GM23338 (cell line): ENCODE data around the gene RSL1D1. TPM values are rescaled to one million over a fixed set of nuclear protein-coding genes. Genes with fewer than 3 reads are reported as not detected.

Experiments used
- ATAC-seq: fragments of 200-7000 bp; cut with Tn5 transposase; 3 replicates; pipeline ENCODE4 v1.9.1; 2020
- DNase-seq: peaks from one replicate; pipeline ENCODE4 v3.0.0-alpha.2; 2015; ENCODE audit warnings: low spot score
- H2AFZ ChIP-seq: fragments of 200-600 bp; sonication (generic); 2 replicates; pipeline ENCODE4 v1.8.0; 2016; ENCODE audit warnings: antibody characterized with exemption, mild to moderate bottlenecking, moderate library complexity
- H3F3A ChIP-seq: fragments of 200-600 bp; sonication (generic); replicated peaks from 2 replicates; pipeline ENCODE4 v1.8.0; 2017; ENCODE audit warnings: antibody characterized with exemption, mixed run types, low read depth
- H3K27ac ChIP-seq: fragments of 200-600 bp; sonication (generic); 2 replicates; pipeline ENCODE4 v1.6.1; 2016; ENCODE audit warnings: low read depth
- H3K27me3 ChIP-seq: fragments of 200-600 bp; sonication (generic); 2 replicates; pipeline ENCODE4 v1.8.0; 2016; ENCODE audit warnings: mild to moderate bottlenecking, mixed run types, moderate library complexity; ENCODE audit not compliant: insufficient read depth
- H3K36me3 ChIP-seq: fragments of 200-600 bp; sonication (generic); 2 replicates; pipeline ENCODE4 v1.8.0; 2016; ENCODE audit warnings: mild to moderate bottlenecking; ENCODE audit not compliant: insufficient read depth
- H3K4me1 ChIP-seq: fragments of 200-600 bp; sonication (generic); 2 replicates; pipeline ENCODE4 v1.8.0; 2016; ENCODE audit warnings: mild to moderate bottlenecking, moderate library complexity; ENCODE audit not compliant: insufficient read depth
- H3K4me2 ChIP-seq: fragments of 200-600 bp; sonication (generic); 2 replicates; pipeline ENCODE4 v1.7.1; 2017; ENCODE audit warnings: mixed run types
- H3K4me3 ChIP-seq: fragments of 200-600 bp; sonication (generic); 2 replicates; pipeline ENCODE4 v1.6.1; 2016; ENCODE audit warnings: mixed run types
- H3K79me2 ChIP-seq: fragments of 200-600 bp; sonication (generic); replicated peaks from 2 replicates; pipeline ENCODE4 v1.8.0; 2017; ENCODE audit warnings: mild to moderate bottlenecking; ENCODE audit not compliant: insufficient read depth
- H3K9me2 ChIP-seq: fragments of 200-600 bp; sonication (generic); 2 replicates; pipeline ENCODE4 v1.8.0; 2017; ENCODE audit not compliant: insufficient read depth
- H4K20me1 ChIP-seq: fragments of 200-600 bp; sonication (generic); replicated peaks from 2 replicates; pipeline ENCODE4 v1.8.0; 2017; ENCODE audit warnings: mild to moderate bottlenecking; ENCODE audit not compliant: insufficient read depth
- H3K27ac Mint-ChIP-seq: 2 replicates; pipeline ENCODE4 v1.8.0; 2020; ENCODE audit warnings: inconsistent platforms, mild to moderate bottlenecking, moderate library complexity, mixed read lengths
- H3K27me3 Mint-ChIP-seq: 3 replicates; pipeline ENCODE4 v1.8.0; 2022; ENCODE audit warnings: low read depth, mild to moderate bottlenecking, moderate library complexity, mixed read lengths, inconsistent platforms; ENCODE audit not compliant: insufficient read depth, poor library complexity
- H3K36me3 Mint-ChIP-seq: 3 replicates; pipeline ENCODE4 v1.8.0; 2021; ENCODE audit warnings: low read depth, mild to moderate bottlenecking, inconsistent platforms, moderate library complexity, mixed read lengths
- H3K4me1 Mint-ChIP-seq: 3 replicates; pipeline ENCODE4 v1.8.0; 2020; ENCODE audit warnings: mild to moderate bottlenecking, inconsistent platforms, mixed read lengths
- H3K4me3 Mint-ChIP-seq: 3 replicates; pipeline ENCODE4 v1.8.0; 2021; ENCODE audit warnings: moderate library complexity, mild to moderate bottlenecking, inconsistent platforms, mixed read lengths
- H3K9me3 Mint-ChIP-seq: 3 replicates; pipeline ENCODE4 v1.8.0; 2020; ENCODE audit warnings: moderate library complexity, mild to moderate bottlenecking, inconsistent platforms, mixed read lengths
- EZH2 ChIP-seq: fragments of 200-600 bp; sonication (generic); IDR thresholded peaks from one replicate; pipeline ENCODE4 v1.8.0; 2017; ENCODE audit warnings: antibody characterized with exemption, mild to moderate bottlenecking, low read depth; ENCODE audit not compliant: unreplicated experiment
- EZH2phosphoT487 ChIP-seq: fragments of 200-600 bp; sonication (generic); IDR thresholded peaks from one replicate; pipeline ENCODE4 v1.8.1; 2018; ENCODE audit warnings: antibody characterized with exemption; ENCODE audit not compliant: unreplicated experiment
- JUNB ChIP-seq: IDR thresholded peaks from one replicate; pipeline ENCODE4 v1.6.1; 2016; ENCODE audit warnings: antibody characterized with exemption; ENCODE audit not compliant: unreplicated experiment
- NANOG ChIP-seq: IDR thresholded peaks from 2 replicates; pipeline ENCODE4 v1.6.1; 2016; ENCODE audit warnings: antibody characterized with exemption, borderline replicate concordance
- POLR2AphosphoS5 ChIP-seq: IDR thresholded peaks from 2 replicates; pipeline ENCODE4 v1.6.1; 2016; ENCODE audit warnings: antibody characterized with exemption, low read depth
- REST ChIP-seq: IDR thresholded peaks from one replicate; pipeline ENCODE4 v1.6.1; 2018; ENCODE audit warnings: antibody characterized with exemption; ENCODE audit not compliant: unreplicated experiment
- ZNF114 ChIP-seq: fragments of 250-450 bp; sonication (Bioruptor Pico); IDR thresholded peaks from 2 replicates; pipeline ENCODE4 v1.5.0; 2020; ENCODE audit warnings: mild to moderate bottlenecking, moderate library complexity
- ZNF331 ChIP-seq: fragments of 250-450 bp; sonication (Bioruptor Pico); IDR thresholded peaks from 2 replicates; pipeline ENCODE4 v1.5.0; 2020; ENCODE audit warnings: low read depth, mild to moderate bottlenecking, moderate library complexity
- polyA plus RNA-seq: library from polyadenylated mRNA; unstranded; fragments of >200 nt; fragmentation: Nextera tagmentation; extraction: Ambion mirVana; gene quantifications from 2 replicates; pipeline ENCODE4 v1.2.1, GENCODE V29; 2016
- total RNA-seq: library from RNA; depleted of rRNA; stranded (reverse); fragments of >200 nt; shearing (Covaris generic); gene quantifications from 2 replicates; pipeline ENCODE4 v1.2.3, GENCODE V29; 2014
- TF ChIP-seq, protein P1 (sequence below): fragments of 250-450 bp; sonication (Bioruptor Pico); IDR thresholded peaks from 2 replicates; pipeline ENCODE4 v1.5.0; 2020; ENCODE audit warnings: mild to moderate bottlenecking, moderate library complexity
- TF ChIP-seq, protein P2 (sequence below): IDR thresholded peaks from 2 replicates; pipeline ENCODE4 v1.6.1; 2016; ENCODE audit warnings: antibody characterized with exemption
- TF ChIP-seq, protein P3 (sequence below), 2 experiments: fragments of 200-600 bp in 1 of 2; sonication (generic) in 1 of 2; conservative IDR thresholded peaks; 2 replicates each; pipeline versions ENCODE4 v1.5.1 to v1.6.1; 2016 to 2017; ENCODE audit warnings: antibody characterized with exemption in 2 of 2, low read depth in 2 of 2, mild to moderate bottlenecking in 2 of 2, moderate library complexity in 1 of 2

RSL1D1 gene
- total and polyA plus RNA-seq, 2 experiments from 2014 or later: 298 to 495 TPM

DNA sequence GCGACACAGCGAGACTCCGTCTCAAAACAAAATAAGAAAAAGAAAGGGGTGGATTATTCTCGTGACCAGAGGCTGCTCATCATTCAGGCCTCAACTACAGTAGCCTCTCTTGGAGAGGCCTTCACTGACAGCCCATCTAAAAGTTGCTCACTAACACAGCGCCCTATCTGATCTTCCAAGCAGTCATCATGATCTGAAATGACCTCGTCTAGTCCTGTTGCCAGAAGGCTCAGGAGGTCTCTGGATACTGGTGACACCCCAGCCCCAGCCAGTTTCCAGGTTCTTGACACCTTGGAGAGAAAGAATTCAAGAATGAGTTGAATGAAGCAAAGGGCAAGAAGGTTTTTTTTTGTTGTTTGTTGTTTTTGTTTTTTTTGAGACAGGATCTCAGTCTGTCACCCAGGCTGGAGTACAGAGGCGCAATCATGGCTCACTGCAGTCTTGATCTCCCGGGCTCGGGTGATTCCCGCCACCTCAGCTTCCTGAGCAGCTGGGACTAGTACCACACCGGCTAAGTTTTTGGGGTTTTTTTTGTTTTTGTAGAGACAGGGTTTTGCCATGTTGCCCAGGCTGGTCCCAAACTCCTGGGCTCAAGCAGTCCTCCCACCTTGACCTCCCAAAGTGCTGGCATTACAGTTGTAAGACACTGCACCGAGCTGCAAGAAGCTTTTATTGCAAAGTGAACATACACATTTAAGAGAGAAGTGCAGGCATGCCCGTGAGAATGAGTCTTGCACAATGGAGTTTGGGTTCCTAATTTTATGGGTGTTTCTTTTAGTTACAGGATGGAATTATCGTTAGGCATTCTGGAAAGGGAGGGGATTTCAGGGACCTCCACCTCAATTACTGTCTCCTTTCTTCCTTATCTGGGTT, 51.6 kb downstream of the RSL1D1 start:
- Histone ChIP-seq H3K79me2 (peaks cover 37% of the 10 kb centered on the region), H2AFZ (no peak overlapping the region), H3F3A (peaks cover 16% of the 10 kb centered on the region), H4K20me1 (peaks cover 10% of the 10 kb centered on the region; the same call in 1 of the 2 replicates), H3K36me3 (no peaks in the 10 kb centered on the region), H3K4me2 (no peak overlapping the region), H3K27me3 (no peaks in the 10 kb centered on the region), H3K4me1 (peaks cover 23% of the 10 kb centered on the region), H3K4me3 (no peak overlapping the region), H3K27ac (no peak overlapping the region), H3K9me2 (no peaks in the 10 kb centered on the region)
- TF ChIP-seq NANOG: no peak
- no peak for TF ChIP-seq JUNB
- TF ChIP-seq, protein P1, sequence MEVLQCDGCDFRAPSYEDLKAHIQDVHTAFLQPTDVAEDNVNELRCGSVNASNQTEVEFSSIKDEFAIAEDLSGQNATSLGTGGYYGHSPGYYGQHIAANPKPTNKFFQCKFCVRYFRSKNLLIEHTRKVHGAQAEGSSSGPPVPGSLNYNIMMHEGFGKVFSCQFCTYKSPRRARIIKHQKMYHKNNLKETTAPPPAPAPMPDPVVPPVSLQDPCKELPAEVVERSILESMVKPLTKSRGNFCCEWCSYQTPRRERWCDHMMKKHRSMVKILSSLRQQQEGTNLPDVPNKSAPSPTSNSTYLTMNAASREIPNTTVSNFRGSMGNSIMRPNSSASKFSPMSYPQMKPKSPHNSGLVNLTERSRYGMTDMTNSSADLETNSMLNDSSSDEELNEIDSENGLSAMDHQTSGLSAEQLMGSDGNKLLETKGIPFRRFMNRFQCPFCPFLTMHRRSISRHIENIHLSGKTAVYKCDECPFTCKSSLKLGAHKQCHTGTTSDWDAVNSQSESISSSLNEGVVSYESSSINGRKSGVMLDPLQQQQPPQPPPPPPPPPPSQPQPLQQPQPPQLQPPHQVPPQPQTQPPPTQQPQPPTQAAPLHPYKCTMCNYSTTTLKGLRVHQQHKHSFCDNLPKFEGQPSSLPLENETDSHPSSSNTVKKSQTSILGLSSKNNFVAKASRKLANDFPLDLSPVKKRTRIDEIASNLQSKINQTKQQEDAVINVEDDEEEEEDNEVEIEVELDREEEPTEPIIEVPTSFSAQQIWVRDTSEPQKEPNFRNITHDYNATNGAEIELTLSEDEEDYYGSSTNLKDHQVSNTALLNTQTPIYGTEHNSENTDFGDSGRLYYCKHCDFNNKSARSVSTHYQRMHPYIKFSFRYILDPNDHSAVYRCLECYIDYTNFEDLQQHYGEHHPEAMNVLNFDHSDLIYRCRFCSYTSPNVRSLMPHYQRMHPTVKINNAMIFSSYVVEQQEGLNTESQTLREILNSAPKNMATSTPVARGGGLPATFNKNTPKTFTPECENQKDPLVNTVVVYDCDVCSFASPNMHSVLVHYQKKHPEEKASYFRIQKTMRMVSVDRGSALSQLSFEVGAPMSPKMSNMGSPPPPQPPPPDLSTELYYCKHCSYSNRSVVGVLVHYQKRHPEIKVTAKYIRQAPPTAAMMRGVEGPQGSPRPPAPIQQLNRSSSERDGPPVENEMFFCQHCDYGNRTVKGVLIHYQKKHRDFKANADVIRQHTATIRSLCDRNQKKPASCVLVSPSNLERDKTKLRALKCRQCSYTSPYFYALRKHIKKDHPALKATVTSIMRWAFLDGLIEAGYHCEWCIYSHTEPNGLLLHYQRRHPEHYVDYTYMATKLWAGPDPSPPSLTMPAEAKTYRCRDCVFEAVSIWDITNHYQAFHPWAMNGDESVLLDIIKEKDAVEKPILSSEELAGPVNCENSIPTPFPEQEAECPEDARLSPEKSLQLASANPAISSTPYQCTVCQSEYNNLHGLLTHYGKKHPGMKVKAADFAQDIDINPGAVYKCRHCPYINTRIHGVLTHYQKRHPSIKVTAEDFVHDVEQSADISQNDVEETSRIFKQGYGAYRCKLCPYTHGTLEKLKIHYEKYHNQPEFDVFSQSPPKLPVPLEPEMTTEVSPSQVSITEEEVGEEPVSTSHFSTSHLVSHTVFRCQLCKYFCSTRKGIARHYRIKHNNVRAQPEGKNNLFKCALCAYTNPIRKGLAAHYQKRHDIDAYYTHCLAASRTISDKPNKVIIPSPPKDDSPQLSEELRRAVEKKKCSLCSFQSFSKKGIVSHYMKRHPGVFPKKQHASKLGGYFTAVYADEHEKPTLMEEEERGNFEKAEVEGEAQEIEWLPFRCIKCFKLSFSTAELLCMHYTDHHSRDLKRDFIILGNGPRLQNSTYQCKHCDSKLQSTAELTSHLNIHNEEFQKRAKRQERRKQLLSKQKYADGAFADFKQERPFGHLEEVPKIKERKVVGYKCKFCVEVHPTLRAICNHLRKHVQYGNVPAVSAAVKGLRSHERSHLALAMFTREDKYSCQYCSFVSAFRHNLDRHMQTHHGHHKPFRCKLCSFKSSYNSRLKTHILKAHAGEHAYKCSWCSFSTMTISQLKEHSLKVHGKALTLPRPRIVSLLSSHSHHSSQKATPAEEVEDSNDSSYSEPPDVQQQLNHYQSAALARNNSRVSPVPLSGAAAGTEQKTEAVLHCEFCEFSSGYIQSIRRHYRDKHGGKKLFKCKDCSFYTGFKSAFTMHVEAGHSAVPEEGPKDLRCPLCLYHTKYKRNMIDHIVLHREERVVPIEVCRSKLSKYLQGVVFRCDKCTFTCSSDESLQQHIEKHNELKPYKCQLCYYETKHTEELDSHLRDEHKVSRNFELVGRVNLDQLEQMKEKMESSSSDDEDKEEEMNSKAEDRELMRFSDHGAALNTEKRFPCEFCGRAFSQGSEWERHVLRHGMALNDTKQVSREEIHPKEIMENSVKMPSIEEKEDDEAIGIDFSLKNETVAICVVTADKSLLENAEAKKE (CRISPR knock-in tag): no peak
- no peak for TF ChIP-seq ZNF114 (CRISPR knock-in tag)
- TF ChIP-seq, protein P2, sequence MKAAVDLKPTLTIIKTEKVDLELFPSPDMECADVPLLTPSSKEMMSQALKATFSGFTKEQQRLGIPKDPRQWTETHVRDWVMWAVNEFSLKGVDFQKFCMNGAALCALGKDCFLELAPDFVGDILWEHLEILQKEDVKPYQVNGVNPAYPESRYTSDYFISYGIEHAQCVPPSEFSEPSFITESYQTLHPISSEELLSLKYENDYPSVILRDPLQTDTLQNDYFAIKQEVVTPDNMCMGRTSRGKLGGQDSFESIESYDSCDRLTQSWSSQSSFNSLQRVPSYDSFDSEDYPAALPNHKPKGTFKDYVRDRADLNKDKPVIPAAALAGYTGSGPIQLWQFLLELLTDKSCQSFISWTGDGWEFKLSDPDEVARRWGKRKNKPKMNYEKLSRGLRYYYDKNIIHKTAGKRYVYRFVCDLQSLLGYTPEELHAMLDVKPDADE: no peak
- TF ChIP-seq, protein P3, sequence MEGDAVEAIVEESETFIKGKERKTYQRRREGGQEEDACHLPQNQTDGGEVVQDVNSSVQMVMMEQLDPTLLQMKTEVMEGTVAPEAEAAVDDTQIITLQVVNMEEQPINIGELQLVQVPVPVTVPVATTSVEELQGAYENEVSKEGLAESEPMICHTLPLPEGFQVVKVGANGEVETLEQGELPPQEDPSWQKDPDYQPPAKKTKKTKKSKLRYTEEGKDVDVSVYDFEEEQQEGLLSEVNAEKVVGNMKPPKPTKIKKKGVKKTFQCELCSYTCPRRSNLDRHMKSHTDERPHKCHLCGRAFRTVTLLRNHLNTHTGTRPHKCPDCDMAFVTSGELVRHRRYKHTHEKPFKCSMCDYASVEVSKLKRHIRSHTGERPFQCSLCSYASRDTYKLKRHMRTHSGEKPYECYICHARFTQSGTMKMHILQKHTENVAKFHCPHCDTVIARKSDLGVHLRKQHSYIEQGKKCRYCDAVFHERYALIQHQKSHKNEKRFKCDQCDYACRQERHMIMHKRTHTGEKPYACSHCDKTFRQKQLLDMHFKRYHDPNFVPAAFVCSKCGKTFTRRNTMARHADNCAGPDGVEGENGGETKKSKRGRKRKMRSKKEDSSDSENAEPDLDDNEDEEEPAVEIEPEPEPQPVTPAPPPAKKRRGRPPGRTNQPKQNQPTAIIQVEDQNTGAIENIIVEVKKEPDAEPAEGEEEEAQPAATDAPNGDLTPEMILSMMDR (conservative IDR thresholded peaks at IDR 0.05; ENCODE audit: low read depth in 2 of 2): no peak
- no peak for TF ChIP-seq EZH2
- no peak for TF ChIP-seq EZH2phosphoT487
- TF ChIP-seq POLR2AphosphoS5: no peak
- TF ChIP-seq ZNF331 (CRISPR knock-in tag): no peak
- TF ChIP-seq REST: no peak
- H3K9me3 Mint-ChIP-seq: no peaks in the 10 kb centered on the region
- 0 out of 2 replicates have a peak overlapping the region, but pooled peaks have one; percentile 32 for H3K27ac Mint-ChIP-seq
- peaks cover 5% of the 10 kb centered on the region for H3K27me3 Mint-ChIP-seq
- DNase-seq: no peak
- peaks cover 29% of the 10 kb centered on the region; the same call in 2 of the 3 replicates for H3K4me1 Mint-ChIP-seq
- H3K36me3 Mint-ChIP-seq: peaks cover 5% of the 10 kb centered on the region; the same call in 1 of the 3 replicates
- no peak for ATAC-seq
- peak overlapping the region; percentile 20; the same call in 1 of the 3 replicates for H3K4me3 Mint-ChIP-seq
